GM13976 (cell line): ENCODE results near the gene NENF.

Source experiments
- DNase-seq: peaks from one replicate; pipeline ENCODE4 v3.0.0; 2012; ENCODE audit warnings: low spot score
- CTCF ChIP-seq: IDR thresholded peaks from 2 replicates; pipeline ENCODE4 v1.5.1; 2012; ENCODE audit warnings: borderline replicate concordance, mild to moderate bottlenecking; ENCODE audit not compliant: insufficient read depth; ENCODE audit errors: extremely low read depth, missing control alignments, control extremely low read depth
- in situ Hi-C: fragments of 300-500 bp; cut with MboI; formaldehyde crosslinking; loops from one replicate; pipeline ENCODE4 v1.12.0; 2022; ENCODE audit warnings: low sequenced_read_pairs, mixed read lengths, inconsistent platforms; ENCODE audit not compliant: unreplicated experiment

The NENF gene

GRCh38 chr1:212486619-212486975 lies 53.9 kb downstream of the NENF start:
- no peak for TF ChIP-seq CTCF
- no peak for DNase-seq
- in situ Hi-C loops, result loop anchor here (10.0 kb wide), 1 partner anchor 288 kb away; no protein-coding TSS in a partner anchor

- DNase-seq, result no peak
- in situ Hi-C loops, result loop anchor here (10.0 kb wide), 1 partner anchor 288 kb away; no protein-coding TSS in a partner anchor
- no peak for TF ChIP-seq CTCF
These were observed 54.6 kb downstream of the NENF start for GRCh38 chr1:212487286-212487685.

- in situ Hi-C loops, result loop anchor here (10.0 kb wide), 1 partner anchor 287 kb away; no protein-coding TSS in a partner anchor
- DNase-seq, result no peak
- no peak for TF ChIP-seq CTCF
These were observed 55.2 kb downstream of the NENF start for GRCh38 chr1:212487774-212488435.

- no peak for TF ChIP-seq CTCF
- in situ Hi-C loops, result loop anchor here (10.0 kb wide), 1 partner anchor 286 kb away; no protein-coding TSS in a partner anchor
- peak; percentile 81 for DNase-seq
These were observed 55.9 kb downstream of the NENF start for GRCh38 chr1:212488436-212489283.

GRCh38 chr1:212489284-212489859 lies 56.7 kb downstream of the NENF start:
- DNase-seq, result no peak
- TF ChIP-seq CTCF, result no peak
- in situ Hi-C loops, result loop anchor here (10.0 kb wide), 1 partner anchor 285 kb away; no protein-coding TSS in a partner anchor

- in situ Hi-C loops, result no loop called here
- no peak for DNase-seq
These were observed 57.6 kb downstream of the NENF start for GRCh38 chr1:212490276-212490675.

More at GRCh38 chr1:212490276-212490675, 57.6 kb downstream of the NENF start:
- TF ChIP-seq CTCF, result no peak
